ENCODE results near the gene GPD2.

GPD2 gene

DNA sequence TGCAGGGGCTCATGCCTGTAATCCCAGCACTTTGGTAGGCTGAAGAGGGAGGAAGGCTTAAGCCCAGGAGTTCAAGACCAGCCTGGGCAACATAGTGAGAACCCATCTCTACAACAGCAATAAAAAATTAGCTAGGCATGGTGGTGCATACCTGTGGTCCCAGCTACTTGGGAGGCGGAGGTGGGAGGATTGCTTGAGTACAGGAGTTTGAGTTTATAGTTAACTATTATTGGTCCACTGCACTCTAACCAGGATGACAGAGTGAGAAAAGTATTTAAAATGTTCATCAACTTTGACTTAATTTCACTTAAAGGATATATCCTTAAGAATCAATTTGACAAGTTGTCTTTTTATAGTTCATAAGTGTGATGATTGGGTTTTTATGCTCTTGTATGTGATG lies 14.3 kb upstream of the GPD2 start:
- H3K9me3 ChIP-seq (ENCODE audit: control insufficient read depth, insufficient read depth, low read depth, low read length), result no peaks in the 10 kb centered on the region
- H3K36me3 ChIP-seq (ENCODE audit: control insufficient read depth in 2 of 2, insufficient read depth in 1 of 2, low read length in 2 of 2), result no peaks in the 10 kb centered on the region
- CTCF ChIA-PET, result interaction anchor here (0.6 kb wide), 1 partner anchor 693 kb away, joined by 3 read pairs; no protein-coding TSS in a partner anchor
- no peaks in the 10 kb centered on the region for H3K4me1 ChIP-seq (ENCODE audit: control insufficient read depth, insufficient read depth, low read length)
- H3K4me3 ChIP-seq (ENCODE audit: low read depth, low read length), result no peak overlapping the region
- no peak overlapping the region for H3K27ac ChIP-seq (ENCODE audit: extremely low read depth, low read depth, low read length)
- TF ChIP-seq MEIS1 (CRISPR knock-in tag; IDR thresholded peaks at IDR 0.05; ENCODE audit: borderline replicate concordance) (no peak), ZNF624 (tag by site-specific recombination; IDR thresholded peaks at IDR 0.05) (no peak), ZNF184 (tag by site-specific recombination; IDR thresholded peaks at IDR 0.05) (no peak), ZNF324 (tag by site-specific recombination; IDR thresholded peaks at IDR 0.05) (no peak), ZNF175 (tag by site-specific recombination; IDR thresholded peaks at IDR 0.05) (no peak), TRIM28 (IDR thresholded peaks at IDR 0.05; ENCODE audit: borderline replicate concordance, low read length) (no peak), ZNF24 (tag by site-specific recombination; IDR thresholded peaks at IDR 0.05) (no peak), ZNF37A (tag by site-specific recombination; IDR thresholded peaks at IDR 0.05) (no peak), EGR2 (tag by site-specific recombination; IDR thresholded peaks at IDR 0.05; ENCODE audit: low read depth) (no peak), ZNF266 (tag by site-specific recombination; IDR thresholded peaks at IDR 0.05; ENCODE audit: low read depth) (no peak), ZNF157 (tag by site-specific recombination; IDR thresholded peaks at IDR 0.05) (no peak), ZNF394 (tag by site-specific recombination; IDR thresholded peaks at IDR 0.05; ENCODE audit: borderline replicate concordance) (no peak)
- TF ChIP-seq, protein P1, sequence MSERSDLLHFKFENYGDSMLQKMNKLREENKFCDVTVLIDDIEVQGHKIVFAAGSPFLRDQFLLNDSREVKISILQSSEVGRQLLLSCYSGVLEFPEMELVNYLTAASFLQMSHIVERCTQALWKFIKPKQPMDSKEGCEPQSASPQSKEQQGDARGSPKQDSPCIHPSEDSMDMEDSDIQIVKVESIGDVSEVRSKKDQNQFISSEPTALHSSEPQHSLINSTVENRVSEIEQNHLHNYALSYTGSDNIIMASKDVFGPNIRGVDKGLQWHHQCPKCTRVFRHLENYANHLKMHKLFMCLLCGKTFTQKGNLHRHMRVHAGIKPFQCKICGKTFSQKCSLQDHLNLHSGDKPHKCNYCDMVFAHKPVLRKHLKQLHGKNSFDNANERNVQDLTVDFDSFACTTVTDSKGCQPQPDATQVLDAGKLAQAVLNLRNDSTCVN (tag by site-specific recombination; optimal IDR thresholded peaks at IDR 0.05), result no peak
- TF ChIP-seq, protein P2, sequence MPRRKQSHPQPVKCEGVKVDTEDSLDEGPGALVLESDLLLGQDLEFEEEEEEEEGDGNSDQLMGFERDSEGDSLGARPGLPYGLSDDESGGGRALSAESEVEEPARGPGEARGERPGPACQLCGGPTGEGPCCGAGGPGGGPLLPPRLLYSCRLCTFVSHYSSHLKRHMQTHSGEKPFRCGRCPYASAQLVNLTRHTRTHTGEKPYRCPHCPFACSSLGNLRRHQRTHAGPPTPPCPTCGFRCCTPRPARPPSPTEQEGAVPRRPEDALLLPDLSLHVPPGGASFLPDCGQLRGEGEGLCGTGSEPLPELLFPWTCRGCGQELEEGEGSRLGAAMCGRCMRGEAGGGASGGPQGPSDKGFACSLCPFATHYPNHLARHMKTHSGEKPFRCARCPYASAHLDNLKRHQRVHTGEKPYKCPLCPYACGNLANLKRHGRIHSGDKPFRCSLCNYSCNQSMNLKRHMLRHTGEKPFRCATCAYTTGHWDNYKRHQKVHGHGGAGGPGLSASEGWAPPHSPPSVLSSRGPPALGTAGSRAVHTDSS (tag by site-specific recombination; IDR thresholded peaks at IDR 0.05), result no peak
- POLR2A ChIA-PET, result no interaction called here

DNA sequence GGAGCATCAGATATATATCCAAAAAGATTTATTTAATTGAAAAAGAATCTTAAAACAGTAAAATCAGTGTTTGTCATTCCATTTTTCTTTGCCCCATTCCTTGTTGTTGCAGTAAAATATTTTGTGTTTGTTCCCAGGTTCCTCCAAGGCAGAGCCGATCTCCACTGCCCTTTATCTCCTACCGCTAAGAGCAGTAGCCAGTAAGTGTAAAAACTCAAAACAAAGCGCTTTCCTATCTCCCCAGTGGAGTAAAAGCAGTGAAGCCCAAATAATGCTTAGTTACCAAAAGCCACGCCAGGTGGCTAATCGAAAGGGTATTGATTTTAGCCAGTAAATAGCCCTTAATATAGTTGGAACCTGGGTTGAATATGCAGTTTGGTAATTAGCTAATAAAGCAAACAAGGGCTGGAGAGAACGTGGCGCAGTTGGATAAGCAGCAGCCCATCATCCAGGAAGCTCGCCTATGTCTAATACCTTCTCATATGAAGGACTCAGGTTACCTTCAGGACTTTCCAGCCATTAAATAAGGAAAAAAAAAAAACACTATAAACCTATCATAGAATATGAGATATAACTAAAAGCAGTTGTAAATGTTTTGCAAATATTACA lies 12.4 kb upstream of the GPD2 start:
- Histone ChIP-seq H3K36me3 (ENCODE audit: control insufficient read depth in 2 of 2, insufficient read depth in 1 of 2, low read length in 2 of 2) (no peaks in the 10 kb centered on the region), H3K9me3 (ENCODE audit: control insufficient read depth, insufficient read depth, low read depth, low read length) (no peaks in the 10 kb centered on the region), H3K27ac (ENCODE audit: extremely low read depth, low read depth, low read length) (no peak overlapping the region), H3K4me1 (ENCODE audit: control insufficient read depth, insufficient read depth, low read length) (no peaks in the 10 kb centered on the region), H3K4me3 (ENCODE audit: low read depth, low read length) (no peak overlapping the region)
- CTCF ChIA-PET, result interaction anchor here (0.7 to 0.8 kb wide), 2 partner anchors 9 to 13 kb away, joined by 3 to 4 read pairs; no protein-coding TSS in a partner anchor
- POLR2A ChIA-PET, result no interaction called here
- TF ChIP-seq FEZF1 (tag by site-specific recombination; IDR thresholded peaks at IDR 0.05), result no peak
- TF ChIP-seq ZNF76 (tag by site-specific recombination; IDR thresholded peaks at IDR 0.05; ENCODE audit: borderline replicate concordance, low read depth), result no peak
- TF ChIP-seq, protein P3, sequence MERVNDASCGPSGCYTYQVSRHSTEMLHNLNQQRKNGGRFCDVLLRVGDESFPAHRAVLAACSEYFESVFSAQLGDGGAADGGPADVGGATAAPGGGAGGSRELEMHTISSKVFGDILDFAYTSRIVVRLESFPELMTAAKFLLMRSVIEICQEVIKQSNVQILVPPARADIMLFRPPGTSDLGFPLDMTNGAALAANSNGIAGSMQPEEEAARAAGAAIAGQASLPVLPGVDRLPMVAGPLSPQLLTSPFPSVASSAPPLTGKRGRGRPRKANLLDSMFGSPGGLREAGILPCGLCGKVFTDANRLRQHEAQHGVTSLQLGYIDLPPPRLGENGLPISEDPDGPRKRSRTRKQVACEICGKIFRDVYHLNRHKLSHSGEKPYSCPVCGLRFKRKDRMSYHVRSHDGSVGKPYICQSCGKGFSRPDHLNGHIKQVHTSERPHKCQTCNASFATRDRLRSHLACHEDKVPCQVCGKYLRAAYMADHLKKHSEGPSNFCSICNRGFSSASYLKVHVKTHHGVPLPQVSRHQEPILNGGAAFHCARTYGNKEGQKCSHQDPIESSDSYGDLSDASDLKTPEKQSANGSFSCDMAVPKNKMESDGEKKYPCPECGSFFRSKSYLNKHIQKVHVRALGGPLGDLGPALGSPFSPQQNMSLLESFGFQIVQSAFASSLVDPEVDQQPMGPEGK (tag by site-specific recombination; IDR thresholded peaks at IDR 0.05), result no peak
- no peak for TF ChIP-seq ZNF23 (tag by site-specific recombination; IDR thresholded peaks at IDR 0.05; ENCODE audit: borderline replicate concordance)
- TF ChIP-seq ZNF48 (tag by site-specific recombination; IDR thresholded peaks at IDR 0.05), result no peak
- TF ChIP-seq, protein P4, sequence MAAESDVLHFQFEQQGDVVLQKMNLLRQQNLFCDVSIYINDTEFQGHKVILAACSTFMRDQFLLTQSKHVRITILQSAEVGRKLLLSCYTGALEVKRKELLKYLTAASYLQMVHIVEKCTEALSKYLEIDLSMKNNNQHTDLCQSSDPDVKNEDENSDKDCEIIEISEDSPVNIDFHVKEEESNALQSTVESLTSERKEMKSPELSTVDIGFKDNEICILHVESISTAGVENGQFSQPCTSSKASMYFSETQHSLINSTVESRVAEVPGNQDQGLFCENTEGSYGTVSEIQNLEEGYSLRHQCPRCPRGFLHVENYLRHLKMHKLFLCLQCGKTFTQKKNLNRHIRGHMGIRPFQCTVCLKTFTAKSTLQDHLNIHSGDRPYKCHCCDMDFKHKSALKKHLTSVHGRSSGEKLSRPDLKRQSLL (tag by site-specific recombination; IDR thresholded peaks at IDR 0.05), result no peak
- TF ChIP-seq BCL11A (tag by site-specific recombination; IDR thresholded peaks at IDR 0.05; ENCODE audit: low read depth), result no peak
- no peak for TF ChIP-seq ZNF747 (tag by site-specific recombination; IDR thresholded peaks at IDR 0.05)
- TF ChIP-seq, protein P5, sequence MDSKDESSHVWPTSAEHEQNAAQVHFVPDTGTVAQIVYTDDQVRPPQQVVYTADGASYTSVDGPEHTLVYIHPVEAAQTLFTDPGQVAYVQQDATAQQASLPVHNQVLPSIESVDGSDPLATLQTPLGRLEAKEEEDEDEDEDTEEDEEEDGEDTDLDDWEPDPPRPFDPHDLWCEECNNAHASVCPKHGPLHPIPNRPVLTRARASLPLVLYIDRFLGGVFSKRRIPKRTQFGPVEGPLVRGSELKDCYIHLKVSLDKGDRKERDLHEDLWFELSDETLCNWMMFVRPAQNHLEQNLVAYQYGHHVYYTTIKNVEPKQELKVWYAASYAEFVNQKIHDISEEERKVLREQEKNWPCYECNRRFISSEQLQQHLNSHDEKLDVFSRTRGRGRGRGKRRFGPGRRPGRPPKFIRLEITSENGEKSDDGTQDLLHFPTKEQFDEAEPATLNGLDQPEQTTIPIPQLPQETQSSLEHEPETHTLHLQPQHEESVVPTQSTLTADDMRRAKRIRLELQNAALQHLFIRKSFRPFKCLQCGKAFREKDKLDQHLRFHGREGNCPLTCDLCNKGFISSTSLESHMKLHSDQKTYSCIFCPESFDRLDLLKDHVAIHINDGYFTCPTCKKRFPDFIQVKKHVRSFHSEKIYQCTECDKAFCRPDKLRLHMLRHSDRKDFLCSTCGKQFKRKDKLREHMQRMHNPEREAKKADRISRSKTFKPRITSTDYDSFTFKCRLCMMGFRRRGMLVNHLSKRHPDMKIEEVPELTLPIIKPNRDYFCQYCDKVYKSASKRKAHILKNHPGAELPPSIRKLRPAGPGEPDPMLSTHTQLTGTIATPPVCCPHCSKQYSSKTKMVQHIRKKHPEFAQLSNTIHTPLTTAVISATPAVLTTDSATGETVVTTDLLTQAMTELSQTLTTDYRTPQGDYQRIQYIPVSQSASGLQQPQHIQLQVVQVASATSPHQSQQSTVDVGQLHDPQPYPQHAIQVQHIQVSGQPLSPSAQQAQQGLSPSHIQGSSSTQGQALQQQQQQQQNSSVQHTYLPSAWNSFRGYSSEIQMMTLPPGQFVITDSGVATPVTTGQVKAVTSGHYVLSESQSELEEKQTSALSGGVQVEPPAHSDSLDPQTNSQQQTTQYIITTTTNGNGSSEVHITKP (tag by site-specific recombination; IDR thresholded peaks at IDR 0.05), result no peak
- TF ChIP-seq OSR2 (tag by site-specific recombination; IDR thresholded peaks at IDR 0.05), result no peak
- no peak for TF ChIP-seq SCRT1 (tag by site-specific recombination; IDR thresholded peaks at IDR 0.05; ENCODE audit: borderline replicate concordance)
